ENCODE measurements around the gene TENM4.
"Not testable (repeated sequence)": the region's sequence is repeated elsewhere in the genome, so short reads cannot be mapped to it uniquely, and the experiment has no call there.

The TENM4 gene

DNA sequence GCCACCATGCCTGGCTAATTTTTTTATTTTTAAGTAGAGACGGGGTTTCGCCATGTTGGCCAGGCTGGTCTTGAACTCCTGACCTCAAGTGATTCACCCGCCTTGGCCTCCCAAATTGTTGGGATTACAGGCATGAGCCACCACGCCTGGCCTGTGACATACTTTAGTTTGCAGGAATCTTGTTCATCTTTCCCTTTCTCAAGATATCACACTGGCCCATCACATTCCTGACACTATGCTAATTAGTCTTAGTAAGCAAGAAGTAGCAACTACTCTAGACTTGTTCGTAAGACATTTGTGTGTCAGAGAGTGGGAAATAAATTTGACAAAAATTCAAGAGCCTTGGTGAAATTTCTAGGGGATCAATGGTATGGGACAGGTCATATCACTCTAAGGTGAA is 831.5 kb downstream of the TENM4 start:
- not testable (repeated sequence) for H3K79me2 ChIP-seq (ENCODE audit: control insufficient read depth, insufficient read depth, low read length, unreplicated experiment); H3K36me3 ChIP-seq (ENCODE audit: insufficient read depth, low read length); H3K4me1 ChIP-seq (ENCODE audit: control insufficient read depth, insufficient read depth, low read length, unreplicated experiment); H3K4me3 ChIP-seq (ENCODE audit: low read depth, low read length); H2AFZ ChIP-seq (ENCODE audit: low read length, unreplicated experiment); H3K27ac ChIP-seq (ENCODE audit: low read depth, low read length)
- peaks cover 11% of the 10 kb centered on the region; the same call in 1 of the 2 replicates for H3K27me3 ChIP-seq (ENCODE audit: insufficient read depth, low read length)

DNA sequence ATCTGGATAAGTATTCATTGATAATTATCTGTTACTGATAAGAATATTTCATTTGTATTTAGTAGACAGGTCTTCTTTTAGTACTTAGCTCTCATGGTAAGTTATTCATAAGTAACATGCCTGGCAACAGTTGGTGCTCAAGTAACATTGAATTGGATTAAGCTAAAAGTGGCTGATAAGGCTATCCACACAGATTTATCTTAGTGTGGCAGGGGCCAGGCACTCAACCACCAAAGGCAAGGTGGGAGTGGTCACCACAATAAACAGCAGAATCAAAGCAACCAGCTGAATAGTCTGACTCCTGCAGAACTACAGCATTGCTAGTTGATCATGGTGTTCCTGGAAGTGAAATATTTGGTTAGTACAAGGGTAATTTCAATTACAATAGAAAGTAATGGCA is 833.1 kb downstream of the TENM4 start:
- H2AFZ ChIP-seq (ENCODE audit: low read length, unreplicated experiment): no peak overlapping the region
- no peaks in the 10 kb centered on the region for H3K79me2 ChIP-seq (ENCODE audit: control insufficient read depth, insufficient read depth, low read length, unreplicated experiment)
- H3K4me1 ChIP-seq (ENCODE audit: control insufficient read depth, insufficient read depth, low read length, unreplicated experiment): no peaks in the 10 kb centered on the region
- no peaks in the 10 kb centered on the region for H3K36me3 ChIP-seq (ENCODE audit: insufficient read depth, low read length)
- H3K27ac ChIP-seq (ENCODE audit: low read depth, low read length): no peak overlapping the region
- peaks cover 8% of the 10 kb centered on the region; the same call in 1 of the 2 replicates for H3K27me3 ChIP-seq (ENCODE audit: insufficient read depth, low read length)
- no peak overlapping the region for H3K4me3 ChIP-seq (ENCODE audit: low read depth, low read length)

DNA sequence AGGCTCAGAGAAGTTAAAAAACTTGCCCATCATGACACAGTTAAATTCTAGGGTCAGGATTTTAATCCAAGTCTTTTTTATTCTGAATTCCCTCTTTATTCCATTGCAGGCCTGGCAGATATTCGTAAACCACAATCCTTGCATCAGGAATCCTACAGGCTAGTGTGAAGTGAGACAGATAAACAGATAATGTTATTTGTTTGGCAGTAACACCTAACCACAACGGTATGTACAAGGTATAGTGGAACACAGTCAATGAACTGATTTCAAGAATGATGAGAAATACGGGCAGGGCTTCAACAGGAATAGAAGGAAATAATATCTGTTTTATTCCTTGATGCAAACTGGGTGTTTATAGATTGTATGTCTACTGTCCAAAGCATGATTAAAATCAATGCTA is 834.2 kb downstream of the TENM4 start:
- Histone ChIP-seq H3K4me3 (ENCODE audit: low read depth, low read length) (no peak overlapping the region), H3K36me3 (ENCODE audit: insufficient read depth, low read length) (no peaks in the 10 kb centered on the region), H3K79me2 (ENCODE audit: control insufficient read depth, insufficient read depth, low read length, unreplicated experiment) (no peaks in the 10 kb centered on the region), H3K27ac (ENCODE audit: low read depth, low read length) (no peak overlapping the region), H2AFZ (ENCODE audit: low read length, unreplicated experiment) (no peak overlapping the region), H3K27me3 (ENCODE audit: insufficient read depth, low read length) (peaks cover 15% of the 10 kb centered on the region), H3K4me1 (ENCODE audit: control insufficient read depth, insufficient read depth, low read length, unreplicated experiment) (no peaks in the 10 kb centered on the region)

DNA sequence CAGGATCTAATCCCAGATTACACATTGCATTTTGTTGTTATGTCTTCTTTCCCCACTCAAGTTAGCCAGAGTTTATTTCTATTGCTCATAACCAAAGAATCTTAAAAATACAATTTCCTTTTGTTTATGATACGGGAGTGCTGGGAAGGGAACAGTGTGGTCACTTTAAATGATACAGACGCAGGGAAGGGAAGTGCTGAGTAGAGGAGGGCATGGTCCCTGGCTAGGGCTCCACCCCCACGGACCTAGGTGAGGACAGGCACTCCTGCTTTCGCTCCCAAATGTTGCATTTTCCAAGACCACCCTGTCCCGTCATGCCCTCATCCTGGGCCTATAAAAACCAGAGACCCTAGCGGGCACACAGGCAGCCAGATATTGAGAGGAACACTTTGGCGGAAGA is 835.5 kb downstream of the TENM4 start:
- Histone ChIP-seq H3K27ac (ENCODE audit: low read depth, low read length) (no peak overlapping the region), H3K27me3 (ENCODE audit: insufficient read depth, low read length) (peaks cover 21% of the 10 kb centered on the region), H2AFZ (ENCODE audit: low read length, unreplicated experiment) (no peak overlapping the region)

DNA sequence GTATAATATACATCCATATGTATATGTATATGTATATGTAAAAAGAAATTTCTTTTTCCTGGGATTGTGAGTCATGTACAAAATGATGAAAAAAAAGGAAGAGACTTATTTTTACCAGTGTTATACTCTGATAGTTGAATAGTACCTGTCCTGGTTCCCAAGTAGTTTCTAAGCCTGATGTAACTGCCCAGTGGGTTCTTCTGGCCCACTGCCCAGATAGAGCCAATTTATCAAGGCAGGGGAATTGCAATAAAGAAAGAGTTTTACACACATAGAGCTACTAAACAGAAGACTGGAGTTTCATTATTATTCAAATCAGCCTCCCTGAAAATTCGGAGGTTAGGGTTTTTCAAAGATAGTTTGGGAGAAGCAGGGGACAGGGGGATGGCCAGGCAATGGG is 837.0 kb downstream of the TENM4 start:
- peaks cover 22% of the 10 kb centered on the region for H3K27me3 ChIP-seq (ENCODE audit: insufficient read depth, low read length)
- H3K4me3 ChIP-seq (ENCODE audit: low read depth, low read length): no peak overlapping the region
- no peak overlapping the region for H3K27ac ChIP-seq (ENCODE audit: low read depth, low read length)
- no peak overlapping the region for H2AFZ ChIP-seq (ENCODE audit: low read length, unreplicated experiment)
- H3K36me3 ChIP-seq (ENCODE audit: insufficient read depth, low read length): no peaks in the 10 kb centered on the region
- H3K4me1 ChIP-seq (ENCODE audit: control insufficient read depth, insufficient read depth, low read length, unreplicated experiment): no peaks in the 10 kb centered on the region
- H3K79me2 ChIP-seq (ENCODE audit: control insufficient read depth, insufficient read depth, low read length, unreplicated experiment): no peaks in the 10 kb centered on the region

More for the DNA sequence above, 835.5 kb downstream of the TENM4 start:
- Histone ChIP-seq H3K4me1 (ENCODE audit: control insufficient read depth, insufficient read depth, low read length, unreplicated experiment) (no peaks in the 10 kb centered on the region), H3K79me2 (ENCODE audit: control insufficient read depth, insufficient read depth, low read length, unreplicated experiment) (no peaks in the 10 kb centered on the region), H3K4me3 (ENCODE audit: low read depth, low read length) (no peak overlapping the region), H3K36me3 (ENCODE audit: insufficient read depth, low read length) (no peaks in the 10 kb centered on the region)
